Liver (tissue), 3 donors: ENCODE data around the gene SOX21.

Source experiments
- EGR1 ChIP-seq, 2 donors: IDR thresholded peaks; 2 replicates each; pipeline ENCODE4 v1.6.1; 2016 to 2018; ENCODE audit warnings: antibody characterized with exemption in 2 of 2, low read depth in 2 of 2
- HNF4G ChIP-seq: IDR thresholded peaks from 2 replicates; pipeline ENCODE4 v1.6.1; 2016; ENCODE audit warnings: antibody characterized with exemption
- JUND ChIP-seq, 2 donors: IDR thresholded peaks; 2 replicates each; pipeline ENCODE4 v1.6.1; 2016; ENCODE audit warnings: antibody characterized with exemption in 2 of 2
- RAD21 ChIP-seq, 2 donors: IDR thresholded peaks; 2 replicates each; pipeline ENCODE4 v1.6.1; 2016; ENCODE audit warnings: antibody characterized with exemption in 2 of 2, mild to moderate bottlenecking in 2 of 2
- RXRA ChIP-seq, 2 donors: IDR thresholded peaks; 2 replicates each; pipeline ENCODE4 v1.6.1; 2017 to 2018; ENCODE audit warnings: antibody characterized with exemption in 2 of 2, mild to moderate bottlenecking in 1 of 2
- SP1 ChIP-seq: IDR thresholded peaks from 2 replicates; pipeline ENCODE4 v1.6.1; 2018; ENCODE audit warnings: antibody characterized with exemption, mild to moderate bottlenecking
- TAF1 ChIP-seq: conservative IDR thresholded peaks from 2 replicates; pipeline ENCODE4 v1.6.1; 2016; ENCODE audit warnings: antibody characterized with exemption, mild to moderate bottlenecking
- YY1 ChIP-seq: IDR thresholded peaks from 2 replicates; pipeline ENCODE4 v1.6.1; 2016; ENCODE audit warnings: antibody characterized with exemption, mild to moderate bottlenecking
- TF ChIP-seq, protein P1 (sequence below): fragments of 150-350 bp; IDR thresholded peaks from 2 replicates; pipeline ENCODE4 v1.5.1; 2017; ENCODE audit warnings: improper control_type of control experiment, low read depth, low read length; ENCODE audit not compliant: missing input control
- TF ChIP-seq, protein P2 (sequence below): IDR thresholded peaks from 2 replicates; pipeline ENCODE4 v1.6.1; 2016; ENCODE audit warnings: antibody characterized with exemption, mild to moderate bottlenecking
- TF ChIP-seq, protein P3 (sequence below): IDR thresholded peaks from 2 replicates; pipeline ENCODE4 v1.6.1; 2016; ENCODE audit warnings: antibody characterized with exemption
- TF ChIP-seq, protein P4 (sequence below): IDR thresholded peaks from 2 replicates; pipeline ENCODE4 v1.6.1; 2016; ENCODE audit warnings: antibody characterized with exemption
- donor health status: healthy.
- donor health status: healthy.

DNA sequence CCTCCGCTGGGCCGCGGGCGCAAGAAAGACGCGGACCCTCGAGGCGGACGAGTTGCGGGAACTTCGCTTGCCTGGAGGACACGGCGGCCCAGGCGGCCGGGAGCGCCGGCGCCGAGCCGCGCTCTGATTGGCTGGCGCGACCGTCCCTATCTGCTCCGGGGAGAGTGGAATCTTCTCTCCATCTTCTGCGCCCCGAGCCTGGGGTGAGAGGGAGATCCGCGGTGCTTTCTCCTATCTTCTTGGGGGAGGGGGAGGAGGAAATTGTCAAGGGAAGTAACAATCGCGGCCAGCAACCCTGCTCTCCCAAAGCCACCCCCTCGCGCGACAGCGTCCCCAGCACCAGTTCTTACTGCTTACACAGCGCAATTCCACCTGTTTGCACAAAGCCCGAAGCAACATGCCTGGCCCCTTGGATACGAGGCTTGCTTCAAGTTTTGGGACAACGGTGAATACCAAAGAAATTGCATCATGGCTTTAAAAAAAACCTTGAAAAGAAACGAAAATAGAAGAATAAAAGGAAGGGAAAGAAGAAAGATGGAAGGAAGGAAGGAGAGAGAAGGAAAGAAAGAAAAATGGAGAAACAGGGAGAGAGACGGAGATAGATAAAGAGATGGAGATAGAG lies 4.8 kb downstream of the SOX21 start:
- TF ChIP-seq, protein P1, sequence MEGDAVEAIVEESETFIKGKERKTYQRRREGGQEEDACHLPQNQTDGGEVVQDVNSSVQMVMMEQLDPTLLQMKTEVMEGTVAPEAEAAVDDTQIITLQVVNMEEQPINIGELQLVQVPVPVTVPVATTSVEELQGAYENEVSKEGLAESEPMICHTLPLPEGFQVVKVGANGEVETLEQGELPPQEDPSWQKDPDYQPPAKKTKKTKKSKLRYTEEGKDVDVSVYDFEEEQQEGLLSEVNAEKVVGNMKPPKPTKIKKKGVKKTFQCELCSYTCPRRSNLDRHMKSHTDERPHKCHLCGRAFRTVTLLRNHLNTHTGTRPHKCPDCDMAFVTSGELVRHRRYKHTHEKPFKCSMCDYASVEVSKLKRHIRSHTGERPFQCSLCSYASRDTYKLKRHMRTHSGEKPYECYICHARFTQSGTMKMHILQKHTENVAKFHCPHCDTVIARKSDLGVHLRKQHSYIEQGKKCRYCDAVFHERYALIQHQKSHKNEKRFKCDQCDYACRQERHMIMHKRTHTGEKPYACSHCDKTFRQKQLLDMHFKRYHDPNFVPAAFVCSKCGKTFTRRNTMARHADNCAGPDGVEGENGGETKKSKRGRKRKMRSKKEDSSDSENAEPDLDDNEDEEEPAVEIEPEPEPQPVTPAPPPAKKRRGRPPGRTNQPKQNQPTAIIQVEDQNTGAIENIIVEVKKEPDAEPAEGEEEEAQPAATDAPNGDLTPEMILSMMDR, result no peak
- TF ChIP-seq RXRA (IDR thresholded peaks at IDR 0.05), result no peak
- TF ChIP-seq JUND (IDR thresholded peaks at IDR 0.05), result no peak
- no peak for TF ChIP-seq HNF4G
- TF ChIP-seq, protein P2, sequence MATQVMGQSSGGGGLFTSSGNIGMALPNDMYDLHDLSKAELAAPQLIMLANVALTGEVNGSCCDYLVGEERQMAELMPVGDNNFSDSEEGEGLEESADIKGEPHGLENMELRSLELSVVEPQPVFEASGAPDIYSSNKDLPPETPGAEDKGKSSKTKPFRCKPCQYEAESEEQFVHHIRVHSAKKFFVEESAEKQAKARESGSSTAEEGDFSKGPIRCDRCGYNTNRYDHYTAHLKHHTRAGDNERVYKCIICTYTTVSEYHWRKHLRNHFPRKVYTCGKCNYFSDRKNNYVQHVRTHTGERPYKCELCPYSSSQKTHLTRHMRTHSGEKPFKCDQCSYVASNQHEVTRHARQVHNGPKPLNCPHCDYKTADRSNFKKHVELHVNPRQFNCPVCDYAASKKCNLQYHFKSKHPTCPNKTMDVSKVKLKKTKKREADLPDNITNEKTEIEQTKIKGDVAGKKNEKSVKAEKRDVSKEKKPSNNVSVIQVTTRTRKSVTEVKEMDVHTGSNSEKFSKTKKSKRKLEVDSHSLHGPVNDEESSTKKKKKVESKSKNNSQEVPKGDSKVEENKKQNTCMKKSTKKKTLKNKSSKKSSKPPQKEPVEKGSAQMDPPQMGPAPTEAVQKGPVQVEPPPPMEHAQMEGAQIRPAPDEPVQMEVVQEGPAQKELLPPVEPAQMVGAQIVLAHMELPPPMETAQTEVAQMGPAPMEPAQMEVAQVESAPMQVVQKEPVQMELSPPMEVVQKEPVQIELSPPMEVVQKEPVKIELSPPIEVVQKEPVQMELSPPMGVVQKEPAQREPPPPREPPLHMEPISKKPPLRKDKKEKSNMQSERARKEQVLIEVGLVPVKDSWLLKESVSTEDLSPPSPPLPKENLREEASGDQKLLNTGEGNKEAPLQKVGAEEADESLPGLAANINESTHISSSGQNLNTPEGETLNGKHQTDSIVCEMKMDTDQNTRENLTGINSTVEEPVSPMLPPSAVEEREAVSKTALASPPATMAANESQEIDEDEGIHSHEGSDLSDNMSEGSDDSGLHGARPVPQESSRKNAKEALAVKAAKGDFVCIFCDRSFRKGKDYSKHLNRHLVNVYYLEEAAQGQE, result no peak
- no peak for TF ChIP-seq EGR1 (IDR thresholded peaks at IDR 0.05; ENCODE audit: low read depth in 2 of 2)
- TF ChIP-seq, protein P3, sequence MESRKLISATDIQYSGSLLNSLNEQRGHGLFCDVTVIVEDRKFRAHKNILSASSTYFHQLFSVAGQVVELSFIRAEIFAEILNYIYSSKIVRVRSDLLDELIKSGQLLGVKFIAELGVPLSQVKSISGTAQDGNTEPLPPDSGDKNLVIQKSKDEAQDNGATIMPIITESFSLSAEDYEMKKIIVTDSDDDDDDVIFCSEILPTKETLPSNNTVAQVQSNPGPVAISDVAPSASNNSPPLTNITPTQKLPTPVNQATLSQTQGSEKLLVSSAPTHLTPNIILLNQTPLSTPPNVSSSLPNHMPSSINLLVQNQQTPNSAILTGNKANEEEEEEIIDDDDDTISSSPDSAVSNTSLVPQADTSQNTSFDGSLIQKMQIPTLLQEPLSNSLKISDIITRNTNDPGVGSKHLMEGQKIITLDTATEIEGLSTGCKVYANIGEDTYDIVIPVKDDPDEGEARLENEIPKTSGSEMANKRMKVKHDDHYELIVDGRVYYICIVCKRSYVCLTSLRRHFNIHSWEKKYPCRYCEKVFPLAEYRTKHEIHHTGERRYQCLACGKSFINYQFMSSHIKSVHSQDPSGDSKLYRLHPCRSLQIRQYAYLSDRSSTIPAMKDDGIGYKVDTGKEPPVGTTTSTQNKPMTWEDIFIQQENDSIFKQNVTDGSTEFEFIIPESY, result no peak
- TF ChIP-seq TAF1, result no peak
- TF ChIP-seq, protein P4, sequence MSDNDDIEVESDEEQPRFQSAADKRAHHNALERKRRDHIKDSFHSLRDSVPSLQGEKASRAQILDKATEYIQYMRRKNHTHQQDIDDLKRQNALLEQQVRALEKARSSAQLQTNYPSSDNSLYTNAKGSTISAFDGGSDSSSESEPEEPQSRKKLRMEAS, result no peak
- no peak for TF ChIP-seq SP1
- TF ChIP-seq RAD21 (IDR thresholded peaks at IDR 0.05), result no peak
- TF ChIP-seq YY1, result no peak
